MCF 10A (cell line): Measurements from ENCODE around the gene SPTBN5. TPM values are rescaled to one million over a fixed set of nuclear protein-coding genes. Genes with fewer than 3 reads are reported as not detected.
A peak's percentile ranks its signal among the peaks of the same experiment; 100 is the strongest.

Experiments
- BruUV-seq: library from RNA; stranded (reverse); fragments of 400-500 nt; replicated peaks from 2 replicates; lab custom pipeline; 2021; lab: Mats Ljungman, UMichigan
- CTCF ChIA-PET: fragments of 300-600 bp; sonication (Branson Sonifier 250); formaldehyde crosslinking; extraction: SDS; loops from one replicate; lab custom pipeline; 2021; ENCODE audit warnings: antibody characterized with exemption, inconsistent platforms; lab: Yijun Ruan, JAX
- POLR2A ChIA-PET: fragments of 300-600, 350-650 bp; sonication (Branson Sonifier 250); formaldehyde crosslinking; extraction: SDS; loops from one replicate; lab custom pipeline; 2020; ENCODE audit warnings: antibody characterized with exemption, inconsistent platforms; lab: Yijun Ruan, JAX
- DNase-seq: peaks from one replicate; pipeline ENCODE4 v3.0.0-alpha.2; 2018; ENCODE audit not compliant: unreplicated experiment
- H3K27ac Mint-ChIP-seq: one replicate; pipeline ENCODE4 v1.8.0; 2022; ENCODE audit warnings: mild to moderate bottlenecking, low read depth, mixed read lengths; ENCODE audit not compliant: unreplicated experiment
- H3K27me3 Mint-ChIP-seq: one replicate; pipeline ENCODE4 v1.8.0; 2022; ENCODE audit warnings: mixed read lengths; ENCODE audit not compliant: insufficient read depth, unreplicated experiment
- H3K36me3 Mint-ChIP-seq: one replicate; pipeline ENCODE4 v1.8.0; 2022; ENCODE audit warnings: mild to moderate bottlenecking, moderate library complexity, mixed read lengths; ENCODE audit not compliant: insufficient read depth, unreplicated experiment
- H3K4me1 Mint-ChIP-seq: one replicate; pipeline ENCODE4 v1.8.0; 2022; ENCODE audit warnings: mixed read lengths; ENCODE audit not compliant: insufficient read depth, unreplicated experiment
- H3K4me3 Mint-ChIP-seq: one replicate; pipeline ENCODE4 v1.8.0; 2022; ENCODE audit warnings: mild to moderate bottlenecking, moderate library complexity, mixed read lengths; ENCODE audit not compliant: unreplicated experiment
- H3K9me3 Mint-ChIP-seq: one replicate; pipeline ENCODE4 v1.8.0; 2022; ENCODE audit warnings: mixed read lengths; ENCODE audit not compliant: unreplicated experiment
- intact Hi-C: fragments of 100-400 bp; cut with micrococcal nuclease; formaldehyde crosslinking; loops from 2 replicates; pipeline ENCODE4 v1.14.1; 2022
- total RNA-seq: library from RNA; stranded (reverse); gene quantifications from 2 replicates; pipeline ENCODE4 v1.2.3, GENCODE V29; 2022
- TF ChIP-seq, protein P1 (sequence below): fragments of 200-600 bp; IDR thresholded peaks from one replicate; pipeline ENCODE4 v1.8.0; 2022; ENCODE audit warnings: antibody characterized with exemption, mild to moderate bottlenecking; ENCODE audit not compliant: unreplicated experiment

Gene SPTBN5
- total RNA-seq, 1 experiment from 2014 or later = 1.1 TPM

DNA sequence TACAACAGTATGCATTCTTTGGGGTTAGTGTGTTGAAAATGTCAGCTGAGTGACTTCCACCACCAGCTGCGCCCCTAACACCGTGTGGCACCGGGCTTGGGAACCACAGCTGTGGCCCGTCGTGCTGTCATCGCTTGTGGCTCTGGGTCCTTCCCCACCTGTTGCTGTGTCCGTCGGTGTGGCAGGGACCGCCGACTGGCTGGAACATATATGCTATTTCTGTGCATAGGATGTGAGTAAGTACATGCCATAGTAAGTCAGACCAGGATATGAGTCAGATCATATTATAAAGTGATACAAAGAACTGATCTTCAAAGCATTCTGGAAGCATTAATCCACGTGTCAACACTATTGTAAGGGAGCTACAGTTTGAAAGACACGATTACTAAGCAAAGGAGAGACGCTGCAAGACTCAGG, 46.6 kb upstream of the SPTBN5 start:
- Mint-ChIP-seq H3K27me3 (no peaks in the 10 kb centered on the region), H3K27ac (peak overlapping the region; percentile 35), H3K9me3 (no peaks in the 10 kb centered on the region), H3K4me3 (peak overlapping the region; percentile 3), H3K4me1 (peaks cover 43% of the 10 kb centered on the region), H3K36me3 (peaks cover 10% of the 10 kb centered on the region)
- intact Hi-C loops = no loop called here
- TF ChIP-seq, protein P1, sequence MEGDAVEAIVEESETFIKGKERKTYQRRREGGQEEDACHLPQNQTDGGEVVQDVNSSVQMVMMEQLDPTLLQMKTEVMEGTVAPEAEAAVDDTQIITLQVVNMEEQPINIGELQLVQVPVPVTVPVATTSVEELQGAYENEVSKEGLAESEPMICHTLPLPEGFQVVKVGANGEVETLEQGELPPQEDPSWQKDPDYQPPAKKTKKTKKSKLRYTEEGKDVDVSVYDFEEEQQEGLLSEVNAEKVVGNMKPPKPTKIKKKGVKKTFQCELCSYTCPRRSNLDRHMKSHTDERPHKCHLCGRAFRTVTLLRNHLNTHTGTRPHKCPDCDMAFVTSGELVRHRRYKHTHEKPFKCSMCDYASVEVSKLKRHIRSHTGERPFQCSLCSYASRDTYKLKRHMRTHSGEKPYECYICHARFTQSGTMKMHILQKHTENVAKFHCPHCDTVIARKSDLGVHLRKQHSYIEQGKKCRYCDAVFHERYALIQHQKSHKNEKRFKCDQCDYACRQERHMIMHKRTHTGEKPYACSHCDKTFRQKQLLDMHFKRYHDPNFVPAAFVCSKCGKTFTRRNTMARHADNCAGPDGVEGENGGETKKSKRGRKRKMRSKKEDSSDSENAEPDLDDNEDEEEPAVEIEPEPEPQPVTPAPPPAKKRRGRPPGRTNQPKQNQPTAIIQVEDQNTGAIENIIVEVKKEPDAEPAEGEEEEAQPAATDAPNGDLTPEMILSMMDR = no peak
- BruUV-seq = no TSS peak
- DNase-seq = peak; percentile 85
- ChIA-PET CTCF (interaction anchor here (0.6 to 1.4 kb wide), 3 partner anchors 44 to 190 kb away, joined by 3 read pairs; no protein-coding TSS in a partner anchor), POLR2A (interaction anchor here (0.6 to 2.9 kb wide), 9 partner anchors 9 to 249 kb away, joined by 3 to 15 read pairs (median 3); partner anchors contain the start of gene EHD4)

DNA sequence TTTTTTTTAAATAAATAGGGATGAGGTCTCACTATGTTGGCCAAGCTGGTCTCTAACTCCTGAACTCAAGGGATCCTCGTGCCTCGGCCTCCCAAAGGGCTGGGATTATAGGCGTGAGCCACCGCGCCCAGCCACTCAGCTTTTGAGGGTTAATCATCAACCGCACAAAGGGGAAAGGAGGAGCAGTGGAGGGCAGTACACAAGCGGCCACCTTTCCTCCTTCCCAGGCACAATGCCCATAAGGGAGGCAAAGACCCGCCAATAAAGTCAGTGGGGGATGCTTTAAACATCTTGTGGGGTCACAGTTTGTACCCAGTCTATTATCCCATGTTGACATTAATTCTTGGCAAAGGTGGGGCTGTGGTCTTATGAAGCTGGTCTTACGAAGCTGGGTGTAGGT, 46.1 kb upstream of the SPTBN5 start:
- peak overlapping the region; percentile 3 for H3K4me3 Mint-ChIP-seq
- intact Hi-C loops = no loop called here
- ChIA-PET POLR2A (interaction anchor here (0.6 to 3.1 kb wide), 10 partner anchors 8 to 248 kb away, joined by 3 to 15 read pairs (median 4); partner anchors contain the start of gene EHD4), CTCF (interaction anchor here (0.7 to 1.4 kb wide), 2 partner anchors 44 to 50 kb away, joined by 3 read pairs; no protein-coding TSS in a partner anchor)
- peaks cover 43% of the 10 kb centered on the region for H3K4me1 Mint-ChIP-seq
- H3K27me3 Mint-ChIP-seq = no peaks in the 10 kb centered on the region
- BruUV-seq = TSS peak; percentile 21
- no peaks in the 10 kb centered on the region for H3K9me3 Mint-ChIP-seq
- peak overlapping the region; percentile 35 for H3K27ac Mint-ChIP-seq
- TF ChIP-seq, protein P1 = no peak
- peaks cover 10% of the 10 kb centered on the region for H3K36me3 Mint-ChIP-seq
- peak; percentile 26 for DNase-seq

DNA sequence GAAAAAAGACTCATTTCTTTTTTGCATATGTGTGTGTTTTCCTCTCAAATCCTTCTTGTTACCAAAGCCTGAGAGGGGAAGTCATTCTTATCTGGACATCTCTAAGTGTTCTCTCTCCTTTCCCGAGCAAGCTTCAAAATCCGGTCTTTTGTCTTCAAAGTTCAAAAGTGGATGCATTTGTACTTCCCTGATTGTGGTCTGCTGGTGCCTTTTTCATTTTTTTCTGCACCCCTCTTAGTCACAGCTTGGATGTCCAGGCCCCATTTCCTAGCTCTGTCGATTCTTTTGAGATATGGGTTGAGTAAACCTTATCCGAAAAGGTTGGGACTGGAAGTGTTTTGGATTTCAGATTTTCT, 43.7 kb upstream of the SPTBN5 start:
- TF ChIP-seq, protein P1 = no peak
- ChIA-PET POLR2A (interaction anchor here (0.6 to 3.1 kb wide), 3 partner anchors 25 to 405 kb away, joined by 4 to 12 read pairs (median 4); partner anchors contain the start of gene EHD4), CTCF (interaction anchor here (0.6 to 1.4 kb wide), 2 partner anchors 26 to 119 kb away, joined by 3 to 6 read pairs; no protein-coding TSS in a partner anchor)
- Mint-ChIP-seq H3K27me3 (no peaks in the 10 kb centered on the region), H3K4me3 (no peak overlapping the region), H3K27ac (no peak overlapping the region), H3K36me3 (peaks cover 6% of the 10 kb centered on the region), H3K4me1 (peaks cover 46% of the 10 kb centered on the region), H3K9me3 (no peaks in the 10 kb centered on the region)
- no TSS peak for BruUV-seq
- DNase-seq = no peak
- intact Hi-C loops = no loop called here

DNA sequence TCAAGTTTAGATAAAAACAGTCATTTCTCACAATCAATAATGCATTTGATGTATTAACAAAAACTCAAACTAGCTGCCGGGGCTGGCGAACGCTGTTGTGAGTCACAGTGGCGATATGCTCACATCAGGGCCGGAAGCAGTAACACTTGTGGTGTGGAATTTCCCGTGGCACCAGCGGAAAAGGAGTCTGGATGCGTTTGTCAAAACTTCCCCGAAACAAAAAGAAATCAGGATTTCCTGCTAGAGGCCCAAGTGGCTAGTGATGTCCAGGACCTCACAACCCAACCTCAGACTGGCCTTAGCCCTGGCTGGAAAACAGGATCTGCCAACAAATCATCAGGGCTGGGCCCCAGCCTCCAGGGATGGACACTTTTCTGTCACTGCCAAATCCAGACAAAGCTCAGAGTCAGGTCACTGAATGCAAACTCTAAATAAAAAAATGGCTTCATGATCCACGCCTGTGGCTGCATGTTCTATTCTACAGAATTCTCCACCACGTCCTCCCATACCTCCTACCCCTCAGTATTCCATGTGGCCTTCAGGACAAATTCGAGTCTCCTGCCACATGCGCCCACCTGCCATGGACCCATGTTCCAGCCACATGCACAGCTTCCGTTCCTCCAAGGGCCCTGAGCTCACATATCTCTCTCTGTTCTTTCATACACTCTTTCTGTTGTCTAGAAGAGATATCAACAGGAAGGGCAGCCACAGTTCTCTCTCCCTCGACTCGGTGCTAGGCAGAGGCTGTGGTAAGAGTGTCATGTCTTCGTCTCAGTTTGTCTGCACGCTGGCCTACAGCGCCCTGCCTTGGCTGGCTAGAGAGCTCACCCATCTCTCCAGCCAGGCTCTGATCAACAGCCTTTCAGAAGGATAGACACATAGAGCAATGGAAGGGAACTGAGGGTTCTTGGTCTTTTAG, 43.1 kb upstream of the SPTBN5 start:
- CTCF ChIA-PET = interaction anchor here (0.6 to 1.1 kb wide), 2 partner anchors 27 to 53 kb away, joined by 3 to 6 read pairs; no protein-coding TSS in a partner anchor
- Mint-ChIP-seq H3K27ac (no peak overlapping the region), H3K4me3 (no peak overlapping the region), H3K4me1 (peaks cover 43% of the 10 kb centered on the region), H3K36me3 (peaks cover 4% of the 10 kb centered on the region), H3K9me3 (no peaks in the 10 kb centered on the region), H3K27me3 (no peaks in the 10 kb centered on the region)
- no peak for DNase-seq
- POLR2A ChIA-PET = interaction anchor here (0.6 to 3.1 kb wide), 7 partner anchors 9 to 404 kb away, joined by 3 to 12 read pairs (median 4); partner anchors contain the start of gene EHD4
- intact Hi-C loops = no loop called here
- BruUV-seq = no TSS peak
- TF ChIP-seq, protein P1 = no peak
